GM18909 (cell line): Measurements from ENCODE around the gene SETD2.
A peak's percentile ranks its signal among the peaks of the same experiment; 100 is the strongest.

Experiments
- ATAC-seq: cut with Tn5 transposase; IDR thresholded peaks from one replicate; pipeline ENCODE4 v1.9.1; 2021; ENCODE audit warnings: mild to moderate bottlenecking; ENCODE audit not compliant: unreplicated experiment, poor library complexity

SETD2 gene

GRCh38 chr3:47012342-47013230 is 151.3 kb downstream of the SETD2 start:
- no peak for ATAC-seq

GRCh38 chr3:47011371-47011770 is 152.5 kb downstream of the SETD2 start:
- no peak for ATAC-seq

GRCh38 chr3:47010910-47011309 is 153.0 kb downstream of the SETD2 start:
- no peak for ATAC-seq

- ATAC-seq: no peak
Measured at GRCh38 chr3:47010111-47010712, 153.7 kb downstream of the SETD2 start.

DNA sequence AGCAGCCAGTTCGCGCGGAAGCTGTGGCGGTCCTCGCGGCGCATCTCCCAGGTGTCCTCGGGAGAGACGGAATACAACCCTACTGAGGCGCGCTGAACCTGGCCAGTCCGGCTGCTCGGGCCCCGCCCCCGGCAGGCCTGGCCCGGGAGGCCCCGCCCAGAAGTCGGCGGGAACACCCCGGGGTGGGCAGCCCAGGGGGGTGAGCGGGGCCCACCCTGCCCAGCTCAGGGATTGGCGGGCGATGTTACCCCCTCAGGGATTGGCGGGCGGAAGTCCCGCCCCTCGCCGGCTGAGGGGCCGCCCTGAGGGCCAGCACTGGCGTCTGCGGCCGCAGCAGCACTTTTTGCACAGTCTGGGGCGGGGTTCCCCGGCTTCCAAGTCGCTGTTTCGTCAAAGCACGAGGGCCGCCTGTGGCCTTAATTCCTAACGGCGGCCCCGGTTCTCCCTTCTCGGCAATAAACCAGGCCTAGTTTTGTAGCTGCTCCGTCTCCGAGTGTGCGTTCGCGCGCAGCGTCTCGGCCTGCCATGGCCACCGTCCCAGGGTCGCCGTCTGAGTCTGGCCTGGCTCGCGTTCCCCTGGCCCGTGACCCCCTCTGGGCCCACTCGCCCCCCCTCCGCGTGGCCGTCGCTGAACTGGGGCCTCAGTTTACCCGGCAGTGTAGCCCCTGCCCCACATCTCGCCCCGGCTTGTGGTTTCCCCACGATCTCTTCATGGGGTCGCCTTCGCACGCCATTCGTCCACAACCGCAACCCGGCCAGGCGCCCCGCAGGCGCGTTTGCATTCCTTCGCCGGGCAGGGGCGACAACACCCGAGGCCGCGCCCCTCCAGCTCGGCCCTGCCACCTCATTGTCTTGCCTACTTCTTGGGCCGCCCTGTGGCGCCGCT is 154.4 kb downstream of the SETD2 start:
- peak; percentile 89 for ATAC-seq

GRCh38 chr3:47008851-47009224 is 155.1 kb downstream of the SETD2 start:
- no peak for ATAC-seq

GRCh38 chr3:47008234-47008796 is 155.6 kb downstream of the SETD2 start:
- ATAC-seq: no peak

DNA sequence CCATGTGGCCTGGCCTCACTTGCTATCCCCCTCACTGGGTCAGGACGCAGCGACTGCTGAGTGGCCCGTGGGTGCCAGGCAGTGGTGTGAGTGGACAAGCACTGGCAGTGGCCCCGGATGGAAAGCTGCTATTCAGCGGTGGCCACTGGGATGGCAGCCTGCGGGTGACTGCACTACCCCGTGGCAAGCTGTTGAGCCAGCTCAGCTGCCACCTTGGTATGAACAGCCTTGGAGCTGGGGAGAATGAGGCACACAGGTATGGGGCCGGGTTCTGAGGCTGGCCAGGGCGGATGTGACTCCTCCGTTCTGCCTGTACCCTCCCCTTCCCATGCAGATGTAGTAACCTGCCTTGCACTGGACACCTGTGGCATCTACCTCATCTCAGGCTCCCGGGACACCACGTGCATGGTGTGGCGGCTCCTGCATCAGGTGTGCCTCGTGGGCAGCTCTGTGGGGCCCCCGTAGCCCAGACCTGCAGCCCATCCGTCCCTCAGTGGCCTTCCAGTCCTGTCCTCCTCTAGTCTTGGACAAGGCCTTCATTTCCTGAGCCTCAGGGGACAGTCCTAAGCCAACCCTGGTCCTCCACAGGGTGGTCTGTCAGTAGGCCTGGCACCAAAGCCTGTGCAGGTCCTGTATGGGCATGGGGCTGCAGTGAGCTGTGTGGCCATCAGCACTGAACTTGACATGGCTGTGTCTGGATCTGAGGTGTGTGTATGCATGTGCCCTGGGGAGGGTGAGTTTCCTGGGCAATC is 156.3 kb downstream of the SETD2 start:
- no peak for ATAC-seq

- no peak for ATAC-seq
Measured at GRCh38 chr3:47007001-47007400, 156.9 kb downstream of the SETD2 start.

DNA sequence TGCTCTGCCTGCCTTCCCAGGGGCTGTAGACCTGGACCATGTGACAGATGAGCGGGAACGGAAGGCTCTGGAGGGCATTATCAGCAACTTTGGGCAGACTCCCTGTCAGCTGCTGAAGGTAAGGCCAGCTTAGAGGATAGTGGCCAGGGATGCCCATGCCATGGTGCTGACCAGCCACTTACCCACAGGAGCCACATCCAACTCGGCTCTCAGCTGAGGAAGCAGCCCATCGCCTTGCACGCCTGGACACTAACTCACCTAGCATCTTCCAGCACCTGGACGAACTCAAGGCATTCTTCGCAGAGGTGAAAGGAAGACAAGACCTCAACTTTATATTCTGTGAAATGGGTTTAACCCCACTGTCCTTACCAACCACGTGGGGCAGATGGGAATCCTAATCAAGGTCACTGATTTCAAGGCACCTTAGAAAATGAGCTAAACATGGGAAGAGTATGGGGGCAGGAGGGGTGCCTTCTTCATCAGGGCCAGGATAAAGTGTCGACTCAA is 157.7 kb downstream of the SETD2 start:
- ATAC-seq: no peak

- no peak for ATAC-seq
Measured at GRCh38 chr3:47005212-47006144, 158.4 kb downstream of the SETD2 start.

- ATAC-seq: no peak
Measured at GRCh38 chr3:47004369-47005211, 159.3 kb downstream of the SETD2 start.

- ATAC-seq: no peak
Measured at GRCh38 chr3:47003461-47004368, 160.2 kb downstream of the SETD2 start.

GRCh38 chr3:47003056-47003410 is 160.9 kb downstream of the SETD2 start:
- no peak for ATAC-seq

- ATAC-seq: no peak
Measured at GRCh38 chr3:47002171-47003055, 161.5 kb downstream of the SETD2 start.

DNA sequence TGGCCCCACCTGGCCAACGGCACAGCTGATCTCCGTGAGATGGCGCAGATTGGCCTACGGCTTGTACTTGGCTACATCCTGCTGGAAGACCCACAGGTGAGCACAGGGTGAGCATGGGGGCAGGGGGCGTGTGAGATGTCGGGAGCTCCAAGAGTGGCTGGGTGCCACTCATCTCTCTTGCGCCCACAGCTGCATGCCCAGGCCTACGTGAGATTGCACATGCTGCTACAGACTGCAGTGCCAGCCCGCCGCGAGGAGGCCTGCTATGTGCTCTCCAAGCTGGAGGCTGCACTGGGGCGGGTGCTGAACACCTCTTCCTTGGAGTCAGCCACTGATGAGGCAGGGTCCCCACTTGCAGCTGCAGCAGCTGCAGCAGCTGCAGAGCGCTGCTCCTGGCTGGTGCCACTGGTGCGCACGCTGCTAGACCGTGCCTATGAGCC is 162.2 kb downstream of the SETD2 start:
- ATAC-seq: no peak
